HEK293 (cell line): Measurements from ENCODE around the gene RITA1.
"Not testable (repeated sequence)": the region's sequence is repeated elsewhere in the genome, so short reads cannot be mapped to it uniquely, and the experiment has no call there.

Source experiments
- CTCF ChIA-PET: fragments of 350-600 bp; formaldehyde crosslinking; extraction: SDS; loops from one replicate; lab custom pipeline; 2021; ENCODE audit warnings: antibody characterized with exemption; lab: Yijun Ruan, JAX
- POLR2A ChIA-PET: fragments of 300-600 bp; formaldehyde crosslinking; extraction: SDS; loops from one replicate; lab custom pipeline; 2020; ENCODE audit warnings: antibody characterized with exemption, inconsistent platforms; lab: Yijun Ruan, JAX
- H3K27ac ChIP-seq: fragments of 200-500 bp; sonication (Bioruptor generic); 2 replicates; pipeline ENCODE4 v1.5.1; 2014; ENCODE audit warnings: low read depth, low read length, control low read depth, inconsistent platforms; ENCODE audit errors: extremely low read depth
- H3K36me3 ChIP-seq, 2 experiments: fragments of 200-500 bp in 1 of 2; sonication (Bioruptor generic) in 1 of 2; 1 replicate in 1 of 2; 2 replicates in 1 of 2; pipeline ENCODE4 v1.5.1; 2014 to 2017; ENCODE audit warnings: inconsistent platforms in 2 of 2, low read length in 2 of 2; ENCODE audit not compliant: control insufficient read depth in 2 of 2, insufficient read depth in 1 of 2
- H3K4me1 ChIP-seq: fragments of 200-500 bp; sonication (Bioruptor generic); 2 replicates; pipeline ENCODE4 v1.5.1; 2014; ENCODE audit warnings: mild to moderate bottlenecking, low read length, inconsistent platforms; ENCODE audit not compliant: control insufficient read depth, insufficient read depth
- H3K4me3 ChIP-seq: 2 replicates; pipeline ENCODE4 v1.5.1; 2011; ENCODE audit warnings: low read depth, mild to moderate bottlenecking, control low read depth, low read length, moderate library complexity
- H3K9me3 ChIP-seq: fragments of 200-500 bp; sonication (Bioruptor generic); 2 replicates; pipeline ENCODE4 v1.5.1; 2014; ENCODE audit warnings: low read depth, low read length, inconsistent platforms; ENCODE audit not compliant: control insufficient read depth, insufficient read depth
- CTCF ChIP-seq: fragments of 450-650 bp; formaldehyde crosslinking; IDR thresholded peaks from 2 replicates; pipeline ENCODE4 v1.5.1; 2016; ENCODE audit warnings: missing biosample characterization, missing genetic modification characterization
- KLF17 ChIP-seq: fragments of 450-650 bp; formaldehyde crosslinking; IDR thresholded peaks from 2 replicates; pipeline ENCODE4 v1.5.1; 2016; ENCODE audit warnings: missing biosample characterization, missing genetic modification characterization
- MZF1 ChIP-seq: fragments of 450-650 bp; formaldehyde crosslinking; IDR thresholded peaks from 2 replicates; pipeline ENCODE4 v1.5.1; 2017; ENCODE audit warnings: missing biosample characterization, missing genetic modification characterization, borderline replicate concordance
- SCRT1 ChIP-seq: fragments of 450-650 bp; formaldehyde crosslinking; IDR thresholded peaks from 2 replicates; pipeline ENCODE4 v1.5.1; 2016; ENCODE audit warnings: missing biosample characterization, missing genetic modification characterization, borderline replicate concordance
- ZEB2 ChIP-seq: fragments of 450-650 bp; formaldehyde crosslinking; IDR thresholded peaks from 2 replicates; pipeline ENCODE4 v1.5.1; 2016; ENCODE audit warnings: missing biosample characterization, missing genetic modification characterization
- ZFHX2 ChIP-seq: fragments of 450-650 bp; formaldehyde crosslinking; conservative IDR thresholded peaks from 2 replicates; pipeline ENCODE4 v1.5.1; 2016; ENCODE audit warnings: missing biosample characterization, missing genetic modification characterization
- ZNF121 ChIP-seq: fragments of 450-650 bp; formaldehyde crosslinking; IDR thresholded peaks from 2 replicates; pipeline ENCODE4 v1.5.1; 2016; ENCODE audit warnings: missing biosample characterization, missing genetic modification characterization
- ZNF2 ChIP-seq: fragments of 450-650 bp; formaldehyde crosslinking; IDR thresholded peaks from 2 replicates; pipeline ENCODE4 v1.5.1; 2016; ENCODE audit warnings: missing biosample characterization, missing genetic modification characterization
- ZNF350 ChIP-seq: fragments of 450-650 bp; formaldehyde crosslinking; IDR thresholded peaks from 2 replicates; pipeline ENCODE4 v1.5.0; 2017; ENCODE audit warnings: missing biosample characterization, mild to moderate bottlenecking, missing genetic modification characterization
- ZNF391 ChIP-seq: fragments of 450-650 bp; formaldehyde crosslinking; IDR thresholded peaks from 2 replicates; pipeline ENCODE4 v1.5.1; 2016; ENCODE audit warnings: low read depth, missing biosample characterization, missing genetic modification characterization, borderline replicate concordance
- ZNF423 ChIP-seq: fragments of 450-650 bp; formaldehyde crosslinking; IDR thresholded peaks from 2 replicates; pipeline ENCODE4 v1.5.1; 2016; ENCODE audit warnings: missing biosample characterization, missing genetic modification characterization
- ZNF558 ChIP-seq: fragments of 450-650 bp; formaldehyde crosslinking; IDR thresholded peaks from 2 replicates; pipeline ENCODE4 v1.5.1; 2016; ENCODE audit warnings: missing biosample characterization, missing genetic modification characterization
- ZNF560 ChIP-seq: fragments of 450-650 bp; formaldehyde crosslinking; IDR thresholded peaks from 2 replicates; pipeline ENCODE4 v1.5.1; 2017; ENCODE audit warnings: missing biosample characterization, missing genetic modification characterization, borderline replicate concordance
- ZNF600 ChIP-seq: fragments of 450-650 bp; formaldehyde crosslinking; IDR thresholded peaks from 2 replicates; pipeline ENCODE4 v1.5.1; 2016; ENCODE audit warnings: missing biosample characterization, missing genetic modification characterization
- TF ChIP-seq, protein P1 (sequence below): fragments of 450-650 bp; formaldehyde crosslinking; IDR thresholded peaks from 2 replicates; pipeline ENCODE4 v1.5.1; 2016; ENCODE audit warnings: missing biosample characterization, missing genetic modification characterization
- TF ChIP-seq, protein P2 (sequence below): fragments of 450-650 bp; formaldehyde crosslinking; IDR thresholded peaks from 2 replicates; pipeline ENCODE4; 2016; ENCODE audit warnings: missing biosample characterization, missing genetic modification characterization

RITA1 gene

GRCh38 chr12:113138826-113139225 is 46.7 kb upstream of the RITA1 start (continued):
- TF ChIP-seq, protein P1, sequence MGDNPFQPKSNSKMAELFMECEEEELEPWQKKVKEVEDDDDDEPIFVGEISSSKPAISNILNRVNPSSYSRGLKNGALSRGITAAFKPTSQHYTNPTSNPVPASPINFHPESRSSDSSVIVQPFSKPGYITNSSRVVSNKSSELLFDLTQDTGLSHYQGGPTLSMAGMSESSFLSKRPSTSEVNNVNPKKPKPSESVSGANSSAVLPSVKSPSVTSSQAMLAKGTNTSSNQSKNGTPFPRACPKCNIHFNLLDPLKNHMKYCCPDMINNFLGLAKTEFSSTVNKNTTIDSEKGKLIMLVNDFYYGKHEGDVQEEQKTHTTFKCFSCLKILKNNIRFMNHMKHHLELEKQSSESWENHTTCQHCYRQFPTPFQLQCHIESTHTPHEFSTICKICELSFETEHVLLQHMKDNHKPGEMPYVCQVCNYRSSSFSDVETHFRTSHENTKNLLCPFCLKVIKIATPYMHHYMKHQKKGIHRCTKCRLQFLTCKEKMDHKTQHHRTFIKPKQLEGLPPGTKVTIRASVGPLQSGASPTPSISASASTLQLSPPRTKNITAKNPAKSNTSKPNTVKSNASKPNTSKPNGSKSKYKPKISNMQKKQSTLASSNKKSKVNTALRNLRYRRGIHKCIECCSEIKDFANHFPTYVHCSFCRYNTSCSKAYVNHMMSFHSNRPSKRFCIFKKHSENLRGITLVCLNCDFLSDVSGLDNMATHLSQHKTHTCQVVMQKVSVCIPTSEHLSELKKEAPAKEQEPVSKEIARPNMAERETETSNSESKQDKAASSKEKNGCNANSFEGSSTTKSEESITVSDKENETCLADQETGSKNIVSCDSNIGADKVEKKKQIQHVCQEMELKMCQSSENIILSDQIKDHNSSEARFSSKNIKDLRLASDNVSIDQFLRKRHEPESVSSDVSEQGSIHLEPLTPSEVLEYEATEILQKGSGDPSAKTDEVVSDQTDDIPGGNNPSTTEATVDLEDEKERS (tag by site-specific recombination), result no peak
- no peak for TF ChIP-seq ZNF558 (tag by site-specific recombination)
- TF ChIP-seq MZF1, result no peak
- no peak for TF ChIP-seq ZNF423 (tag by site-specific recombination)
- no peak for TF ChIP-seq ZFHX2 (tag by site-specific recombination)

- POLR2A ChIA-PET, result no interaction called here
- peaks cover 4% of the 10 kb centered on the region; the same call in 1 of the 2 replicates for H3K4me1 ChIP-seq
- no peaks in the 10 kb centered on the region for H3K36me3 ChIP-seq
- TF ChIP-seq ZEB2 (tag by site-specific recombination) (no peak), ZNF600 (tag by site-specific recombination) (no peak)
- TF ChIP-seq, protein P2, sequence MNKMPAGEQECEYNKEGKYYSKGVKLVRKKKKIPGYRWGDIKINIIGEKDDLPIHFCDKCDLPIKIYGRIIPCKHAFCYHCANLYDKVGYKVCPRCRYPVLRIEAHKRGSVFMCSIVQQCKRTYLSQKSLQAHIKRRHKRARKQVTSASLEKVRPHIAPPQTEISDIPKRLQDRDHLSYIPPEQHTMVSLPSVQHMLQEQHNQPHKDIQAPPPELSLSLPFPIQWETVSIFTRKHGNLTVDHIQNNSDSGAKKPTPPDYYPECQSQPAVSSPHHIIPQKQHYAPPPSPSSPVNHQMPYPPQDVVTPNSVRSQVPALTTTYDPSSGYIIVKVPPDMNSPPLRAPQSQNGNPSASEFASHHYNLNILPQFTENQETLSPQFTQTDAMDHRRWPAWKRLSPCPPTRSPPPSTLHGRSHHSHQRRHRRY (tag by site-specific recombination), result no peak
- H3K9me3 ChIP-seq, result no peaks in the 10 kb centered on the region
- CTCF ChIA-PET, result interaction anchor here (0.7 to 1.4 kb wide), 2 partner anchors 9 to 92 kb away, joined by 3 read pairs; no protein-coding TSS in a partner anchor
- H3K27ac ChIP-seq, result no peak overlapping the region
- H3K4me3 ChIP-seq, result no peak overlapping the region
Measured at GRCh38 chr12:113140706-113141105, 44.8 kb upstream of the RITA1 start.

DNA sequence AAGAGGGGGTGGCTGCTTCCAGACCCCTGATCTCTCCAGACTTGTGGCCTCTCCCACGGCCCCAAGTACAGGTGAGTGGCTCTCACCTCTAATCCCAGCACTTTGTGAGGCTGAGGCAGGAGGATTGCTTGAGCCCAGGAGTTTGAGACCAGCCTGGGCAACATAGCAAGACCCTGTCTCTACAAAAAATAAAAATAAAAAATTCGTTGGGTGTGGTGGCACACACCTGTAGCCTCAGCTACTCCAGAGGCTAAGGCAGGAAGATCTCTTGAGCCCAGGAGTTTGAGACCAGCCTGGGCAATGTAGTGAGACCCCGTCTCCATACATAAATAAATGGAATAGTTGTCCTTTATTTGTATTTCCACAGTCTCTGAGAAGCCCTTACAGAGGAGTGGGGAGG is 43.8 kb upstream of the RITA1 start:
- ChIA-PET POLR2A (interaction anchor here (0.7 kb wide), 1 partner anchor 14 kb away, joined by 4 read pairs; no protein-coding TSS in a partner anchor), CTCF (interaction anchor here (1.2 to 1.4 kb wide), 2 partner anchors 10 to 11 kb away, joined by 3 to 4 read pairs; no protein-coding TSS in a partner anchor)
- TF ChIP-seq ZNF121 (tag by site-specific recombination), result peak; percentile 95
- not testable (repeated sequence) for H3K4me1 ChIP-seq, H3K36me3 ChIP-seq, H3K27ac ChIP-seq, H3K9me3 ChIP-seq, H3K4me3 ChIP-seq

- Histone ChIP-seq H3K4me3 (no peak overlapping the region), H3K4me1 (no peaks in the 10 kb centered on the region), H3K27ac (no peak overlapping the region), H3K36me3 (no peaks in the 10 kb centered on the region), H3K9me3 (no peaks in the 10 kb centered on the region)
- POLR2A ChIA-PET, result interaction anchor here (0.7 kb wide), 1 partner anchor 15 kb away, joined by 4 read pairs; no protein-coding TSS in a partner anchor
- CTCF ChIA-PET, result interaction anchor here (0.6 to 1.2 kb wide), 3 partner anchors 8 to 11 kb away, joined by 3 to 4 read pairs (median 3); no protein-coding TSS in a partner anchor
- no peak for TF ChIP-seq ZNF391 (tag by site-specific recombination)
- no peak for TF ChIP-seq KLF17 (tag by site-specific recombination)
- no peak for TF ChIP-seq ZNF2 (tag by site-specific recombination)
- no peak for TF ChIP-seq SCRT1 (tag by site-specific recombination)
- no peak for TF ChIP-seq CTCF (tag by site-specific recombination)
- no peak for TF ChIP-seq ZNF350 (tag by site-specific recombination)
- TF ChIP-seq ZNF560 (tag by site-specific recombination), result no peak
Measured at GRCh38 chr12:113142173-113142885, 43.2 kb upstream of the RITA1 start.
